HG03575 (cell line): ENCODE measurements around the gene NEK2.

Source experiments
- ATAC-seq: cut with Tn5 transposase; IDR thresholded peaks from one replicate; pipeline ENCODE4 v1.9.1; 2021; ENCODE audit not compliant: unreplicated experiment, insufficient number of reproducible peaks, low FRiP score; ENCODE audit errors: extremely low read depth

NEK2 gene

DNA sequence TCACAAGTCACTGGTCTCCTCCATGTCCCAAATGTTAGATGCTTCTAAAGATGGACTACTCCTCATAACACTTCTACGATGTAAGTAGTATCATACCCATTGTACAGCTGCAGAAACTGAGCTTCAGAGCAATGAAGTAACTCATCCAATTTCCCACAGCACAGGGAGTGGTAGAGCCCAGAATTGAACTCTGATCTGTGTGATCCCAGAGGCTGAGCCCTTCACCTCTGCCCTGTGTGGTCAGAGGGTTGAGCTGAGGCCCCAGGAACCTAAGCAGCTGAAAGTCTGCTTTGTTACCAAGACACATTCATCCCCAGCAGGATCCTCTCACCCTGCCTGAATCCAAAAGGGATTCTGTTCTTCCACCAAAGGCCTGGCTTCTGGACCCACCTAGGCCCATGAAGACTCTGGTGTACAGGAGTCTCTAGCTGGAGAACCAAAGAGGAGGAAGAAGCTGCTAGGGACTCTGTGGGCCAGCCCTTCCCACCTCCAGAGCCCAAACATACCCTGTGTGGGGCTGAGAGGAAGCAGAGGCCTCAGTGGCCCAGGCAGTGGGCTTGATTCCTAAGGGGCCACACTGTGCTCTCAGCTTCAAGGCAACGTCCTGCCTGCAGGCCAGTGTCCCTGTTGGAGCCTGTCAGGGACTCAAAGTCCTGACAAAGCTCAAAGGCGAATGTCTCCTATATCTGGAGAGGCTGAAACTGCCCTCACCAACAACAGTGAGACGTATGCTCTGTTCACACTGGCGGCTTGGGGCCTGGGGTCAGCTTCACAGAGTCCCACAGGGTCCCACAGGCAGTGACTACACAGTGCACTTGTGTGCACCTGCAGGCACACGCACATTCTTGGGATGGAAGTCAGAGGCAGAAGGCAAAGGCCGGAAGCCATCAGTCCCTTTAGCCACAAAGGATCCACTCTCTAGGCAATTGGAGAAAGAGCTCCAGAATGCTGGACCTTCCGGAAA is 56.1 kb downstream of the NEK2 start:
- no peak for ATAC-seq

GRCh38 chr1:211616965-211617297 is 58.5 kb downstream of the NEK2 start:
- ATAC-seq: no peak

- no peak for ATAC-seq
Measured at GRCh38 chr1:211616231-211616964, 59.0 kb downstream of the NEK2 start.

- ATAC-seq: no peak
Measured at GRCh38 chr1:211614615-211615014, 60.8 kb downstream of the NEK2 start.

- no peak for ATAC-seq
Measured at GRCh38 chr1:211613951-211614350, 61.5 kb downstream of the NEK2 start.

GRCh38 chr1:211613108-211613947 is 62.1 kb downstream of the NEK2 start:
- ATAC-seq: no peak

DNA sequence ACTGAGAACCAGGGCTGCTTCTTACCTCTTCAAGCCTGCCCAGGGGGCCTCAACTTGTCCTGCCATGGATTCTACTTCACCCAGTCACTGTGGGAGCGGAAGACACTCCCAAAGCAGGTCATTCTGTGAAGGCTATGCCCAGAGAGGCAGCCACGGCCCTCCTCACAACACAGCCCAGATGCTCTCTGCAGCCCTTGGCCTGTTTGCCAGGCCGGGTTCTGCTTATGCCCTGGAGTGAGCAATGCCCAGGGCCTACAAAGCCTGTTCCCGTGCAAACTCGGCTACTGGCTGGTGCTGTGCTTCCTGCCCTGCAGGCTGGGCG is 62.7 kb downstream of the NEK2 start:
- ATAC-seq: no peak
